ENCODE measurements around the gene SHISA2.

The SHISA2 gene

DNA sequence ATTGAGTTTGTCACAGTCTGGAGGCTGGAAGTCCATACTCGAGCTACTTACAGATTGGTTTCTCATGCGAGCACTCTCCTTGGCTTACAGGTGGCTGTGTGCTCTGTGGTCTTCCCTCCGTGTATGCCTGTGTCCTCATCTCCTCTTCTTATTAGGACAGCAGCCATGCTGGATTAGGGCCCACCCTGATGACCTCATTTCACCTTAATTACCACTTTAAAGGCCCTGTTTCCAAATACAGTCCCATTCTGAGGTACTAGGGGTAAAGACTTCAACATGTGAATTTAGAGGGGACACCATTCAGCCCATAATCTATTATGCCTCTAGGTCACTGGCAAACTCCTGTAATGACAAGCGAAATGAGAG lies 40.6 kb downstream of the SHISA2 start:
- Histone ChIP-seq H2AFZ (ENCODE audit: low read depth, low read length, severe bottlenecking) (no peak overlapping the region), H3K27me3 (ENCODE audit: low read length) (no peaks in the 10 kb centered on the region), H3K9ac (ENCODE audit: low read length) (no peak overlapping the region), H3K9me2 (replicated peaks; ENCODE audit: insufficient read depth, low read length) (no peaks in the 10 kb centered on the region), H3K9me3 (ENCODE audit: insufficient read depth, low read length) (no peaks in the 10 kb centered on the region), H3K27ac (ENCODE audit: low read depth, low read length) (no peak overlapping the region), H3F3A (ENCODE audit: insufficient read depth) (no peaks in the 10 kb centered on the region), H3K4me2 (ENCODE audit: low read depth, low read length, poor library complexity, severe bottlenecking) (no peak overlapping the region), H3K79me2 (ENCODE audit: insufficient read depth, low read length) (no peaks in the 10 kb centered on the region), H4K20me1 (ENCODE audit: low read depth, low read length) (no peaks in the 10 kb centered on the region), H3K4me3 (ENCODE audit: insufficient read depth, low read length, poor library complexity, severe bottlenecking) (no peak overlapping the region), H3K36me3 (ENCODE audit: low read length) (no peaks in the 10 kb centered on the region)
- TF ChIP-seq CTCF (IDR thresholded peaks at IDR 0.05; ENCODE audit: insufficient read depth, low read length, poor library complexity, severe bottlenecking) (no peak), EZH2phosphoT487 (conservative IDR thresholded peaks at IDR 0.05; ENCODE audit: low read length) (no peak)

GRCh38 chr13:26010487-26011207 lies 41.2 kb downstream of the SHISA2 start:
- TF ChIP-seq EZH2phosphoT487 (conservative IDR thresholded peaks at IDR 0.05; ENCODE audit: low read length): no peak
- no peak for TF ChIP-seq CTCF (IDR thresholded peaks at IDR 0.05; ENCODE audit: insufficient read depth, low read length, poor library complexity, severe bottlenecking)
- H3K4me3 ChIP-seq (ENCODE audit: insufficient read depth, low read length, poor library complexity, severe bottlenecking): no peak overlapping the region
- H3F3A ChIP-seq (ENCODE audit: insufficient read depth): no peaks in the 10 kb centered on the region
- no peaks in the 10 kb centered on the region for H3K9me3 ChIP-seq (ENCODE audit: insufficient read depth, low read length)
- no peak overlapping the region for H3K27ac ChIP-seq (ENCODE audit: low read depth, low read length)
- no peak overlapping the region for H3K4me2 ChIP-seq (ENCODE audit: low read depth, low read length, poor library complexity, severe bottlenecking)
- H3K9ac ChIP-seq (ENCODE audit: low read length): no peak overlapping the region
- H3K9me2 ChIP-seq (replicated peaks; ENCODE audit: insufficient read depth, low read length): no peaks in the 10 kb centered on the region
- H3K27me3 ChIP-seq (ENCODE audit: low read length): no peaks in the 10 kb centered on the region
- H2AFZ ChIP-seq (ENCODE audit: low read depth, low read length, severe bottlenecking): no peak overlapping the region
- H4K20me1 ChIP-seq (ENCODE audit: low read depth, low read length): no peaks in the 10 kb centered on the region
- no peaks in the 10 kb centered on the region for H3K36me3 ChIP-seq (ENCODE audit: low read length)
- no peaks in the 10 kb centered on the region for H3K79me2 ChIP-seq (ENCODE audit: insufficient read depth, low read length)

- H4K20me1 ChIP-seq (ENCODE audit: low read depth, low read length): no peaks in the 10 kb centered on the region
- no peaks in the 10 kb centered on the region for H3K79me2 ChIP-seq (ENCODE audit: insufficient read depth, low read length)
- H3K36me3 ChIP-seq (ENCODE audit: low read length): no peaks in the 10 kb centered on the region
- H3K9me2 ChIP-seq (replicated peaks; ENCODE audit: insufficient read depth, low read length): no peaks in the 10 kb centered on the region
- H3K27me3 ChIP-seq (ENCODE audit: low read length): no peaks in the 10 kb centered on the region
- no peak for TF ChIP-seq CTCF (IDR thresholded peaks at IDR 0.05; ENCODE audit: insufficient read depth, low read length, poor library complexity, severe bottlenecking)
- TF ChIP-seq EZH2phosphoT487 (conservative IDR thresholded peaks at IDR 0.05; ENCODE audit: low read length): no peak
- H2AFZ ChIP-seq (ENCODE audit: low read depth, low read length, severe bottlenecking): no peak overlapping the region
- no peak overlapping the region for H3K9ac ChIP-seq (ENCODE audit: low read length)
- no peaks in the 10 kb centered on the region for H3K9me3 ChIP-seq (ENCODE audit: insufficient read depth, low read length)
- no peaks in the 10 kb centered on the region for H3F3A ChIP-seq (ENCODE audit: insufficient read depth)
- no peak overlapping the region for H3K4me3 ChIP-seq (ENCODE audit: insufficient read depth, low read length, poor library complexity, severe bottlenecking)
- H3K27ac ChIP-seq (ENCODE audit: low read depth, low read length): no peak overlapping the region
- no peak overlapping the region for H3K4me2 ChIP-seq (ENCODE audit: low read depth, low read length, poor library complexity, severe bottlenecking)
Observed at GRCh38 chr13:26007261-26008125, 44.3 kb downstream of the SHISA2 start.

Measured in SU-DHL-6 (cell line).